H1 (cell line): Measurements from ENCODE around the gene ZPBP. TPM values are rescaled to one million over a fixed set of nuclear protein-coding genes. Genes with fewer than 3 reads are reported as not detected.

ENCODE experiments used
- GTF2F1 ChIP-seq: IDR thresholded peaks from 2 replicates; pipeline ENCODE4 v1.6.1; 2012; ENCODE audit warnings: low read depth, low read length, improper control_type of control experiment, borderline replicate concordance
- SAP30 ChIP-seq: fragments of 300-600 bp; sonication (generic); IDR thresholded peaks from 2 replicates; pipeline ENCODE4 v1.7.1; 2012; ENCODE audit warnings: low read length, moderate library complexity, mild to moderate bottlenecking, inconsistent platforms; ENCODE audit not compliant: insufficient read depth, insufficient replicate concordance
- SRF ChIP-seq: IDR thresholded peaks from 2 replicates; pipeline ENCODE4 v1.6.1; 2011; ENCODE audit warnings: mild to moderate bottlenecking, low read depth, low read length, moderate library complexity
- polyA plus RNA-seq, 7 experiments: library from polyadenylated mRNA; depleted of rRNA in 3 of 7; stranded (reverse) in 5 of 7; unstranded in 2 of 7; fragments of >200 nt in 5 of 7; fragments of 200-250 nt in 2 of 7; gene quantifications; 1 replicate in 5 of 7; 2 replicates in 1 of 7; 4 replicates in 1 of 7; pipeline versions ENCODE4 v1.2.1 to v1.2.3, GENCODE V29; 2011 to 2013; ENCODE audit warnings: missing spikeins in 2 of 7, mixed read lengths in 2 of 7
- total RNA-seq: library from RNA; stranded (reverse); fragmentation: NEBNext Ultra II Directional; extraction: Animal tissue kit (Norgen Biotek cat#: 25700); gene quantifications from 2 replicates; pipeline ENCODE4 v1.2.1, GENCODE V29; 2021
- TF ChIP-seq, protein P1 (sequence below): IDR thresholded peaks from 2 replicates; pipeline ENCODE4 v1.6.1; 2011; ENCODE audit warnings: low read length, improper control_type of control experiment

Gene ZPBP
- total and polyA plus RNA-seq, 2 of the 8 experiments (the other 6 are each of a cell fraction or from before 2014, with no cell fraction given) = not detected

DNA sequence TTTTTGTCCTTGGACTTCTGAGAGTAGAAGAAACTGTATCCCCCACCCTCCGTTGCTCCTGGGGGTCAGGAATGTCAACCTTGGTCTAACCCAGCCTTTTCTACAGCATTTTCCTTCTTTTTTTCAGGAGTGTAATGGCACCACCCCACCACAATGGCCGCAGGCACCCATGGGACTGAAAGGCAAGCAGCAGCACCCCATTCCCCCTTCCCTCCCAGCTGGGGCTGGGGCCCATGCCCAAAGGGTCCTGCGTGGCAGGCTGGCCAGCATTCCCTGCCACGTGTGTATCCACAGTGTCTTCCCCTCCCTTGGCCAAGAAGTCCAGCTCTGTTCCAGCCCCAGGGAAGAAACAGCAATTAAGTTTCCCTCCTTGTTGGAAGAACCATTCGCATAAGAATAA is 106.9 kb downstream of the ZPBP start (continued):
- no peak for TF ChIP-seq GTF2F1
- TF ChIP-seq, protein P1, sequence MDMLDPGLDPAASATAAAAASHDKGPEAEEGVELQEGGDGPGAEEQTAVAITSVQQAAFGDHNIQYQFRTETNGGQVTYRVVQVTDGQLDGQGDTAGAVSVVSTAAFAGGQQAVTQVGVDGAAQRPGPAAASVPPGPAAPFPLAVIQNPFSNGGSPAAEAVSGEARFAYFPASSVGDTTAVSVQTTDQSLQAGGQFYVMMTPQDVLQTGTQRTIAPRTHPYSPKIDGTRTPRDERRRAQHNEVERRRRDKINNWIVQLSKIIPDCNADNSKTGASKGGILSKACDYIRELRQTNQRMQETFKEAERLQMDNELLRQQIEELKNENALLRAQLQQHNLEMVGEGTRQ = no peak
- no peak for TF ChIP-seq SAP30
- TF ChIP-seq SRF = no peak
